ENCODE measurements around the gene C1orf159.

The C1orf159 gene

GRCh38 chr1:1044455-1045078, 71.3 kb downstream of the C1orf159 start:
- Histone ChIP-seq H3K4me3 (ENCODE audit: low read length) (no peak overlapping the region), H3K9me3 (replicated peaks; ENCODE audit: insufficient read depth, low read length) (no peaks in the 10 kb centered on the region), H3K9me2 (replicated peaks; ENCODE audit: insufficient read depth, low read length) (no peaks in the 10 kb centered on the region), H3K36me3 (replicated peaks; ENCODE audit: insufficient read depth, low read length) (no peaks in the 10 kb centered on the region), H3K27ac (ENCODE audit: low read length) (no peak overlapping the region), H3K27me3 (replicated peaks; ENCODE audit: insufficient read depth, low read length) (peaks cover 64% of the 10 kb centered on the region), H3F3A (ENCODE audit: insufficient read depth, low read length) (no peaks in the 10 kb centered on the region), H2AFZ (ENCODE audit: low read length) (no peak overlapping the region), H3K4me2 (ENCODE audit: low read depth, low read length) (no peak overlapping the region), H3K4me1 (ENCODE audit: low read length) (no peaks in the 10 kb centered on the region), H4K20me1 (ENCODE audit: insufficient read depth, low read length) (no peaks in the 10 kb centered on the region), H3K79me2 (ENCODE audit: low read length) (no peaks in the 10 kb centered on the region), H3K9ac (ENCODE audit: low read length) (no peak overlapping the region)
- no peak for TF ChIP-seq EZH2 (optimal IDR thresholded peaks at IDR 0.05; ENCODE audit: low read depth, low read length)
- no peak for TF ChIP-seq EZH2phosphoT487 (IDR thresholded peaks at IDR 0.05; ENCODE audit: low read length)
- TF ChIP-seq, protein P1, sequence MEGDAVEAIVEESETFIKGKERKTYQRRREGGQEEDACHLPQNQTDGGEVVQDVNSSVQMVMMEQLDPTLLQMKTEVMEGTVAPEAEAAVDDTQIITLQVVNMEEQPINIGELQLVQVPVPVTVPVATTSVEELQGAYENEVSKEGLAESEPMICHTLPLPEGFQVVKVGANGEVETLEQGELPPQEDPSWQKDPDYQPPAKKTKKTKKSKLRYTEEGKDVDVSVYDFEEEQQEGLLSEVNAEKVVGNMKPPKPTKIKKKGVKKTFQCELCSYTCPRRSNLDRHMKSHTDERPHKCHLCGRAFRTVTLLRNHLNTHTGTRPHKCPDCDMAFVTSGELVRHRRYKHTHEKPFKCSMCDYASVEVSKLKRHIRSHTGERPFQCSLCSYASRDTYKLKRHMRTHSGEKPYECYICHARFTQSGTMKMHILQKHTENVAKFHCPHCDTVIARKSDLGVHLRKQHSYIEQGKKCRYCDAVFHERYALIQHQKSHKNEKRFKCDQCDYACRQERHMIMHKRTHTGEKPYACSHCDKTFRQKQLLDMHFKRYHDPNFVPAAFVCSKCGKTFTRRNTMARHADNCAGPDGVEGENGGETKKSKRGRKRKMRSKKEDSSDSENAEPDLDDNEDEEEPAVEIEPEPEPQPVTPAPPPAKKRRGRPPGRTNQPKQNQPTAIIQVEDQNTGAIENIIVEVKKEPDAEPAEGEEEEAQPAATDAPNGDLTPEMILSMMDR (IDR thresholded peaks at IDR 0.05; ENCODE audit: low read length): no peak
- no peak for DNase-seq

DNA sequence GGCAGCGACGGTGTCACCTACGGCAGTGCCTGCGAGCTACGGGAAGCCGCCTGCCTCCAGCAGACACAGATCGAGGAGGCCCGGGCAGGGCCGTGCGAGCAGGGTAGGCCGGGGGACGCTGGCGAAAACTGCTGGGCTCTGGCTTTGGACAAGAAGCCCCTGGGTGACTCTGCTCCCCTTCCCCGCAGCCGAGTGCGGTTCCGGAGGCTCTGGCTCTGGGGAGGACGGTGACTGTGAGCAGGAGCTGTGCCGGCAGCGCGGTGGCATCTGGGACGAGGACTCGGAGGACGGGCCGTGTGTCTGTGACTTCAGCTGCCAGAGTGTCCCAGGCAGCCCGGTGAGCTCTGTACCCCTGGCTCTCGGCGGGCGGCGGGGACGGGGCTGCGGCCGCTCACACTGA, 72.0 kb downstream of the C1orf159 start:
- Histone ChIP-seq H3K27me3 (replicated peaks; ENCODE audit: insufficient read depth, low read length) (peaks cover 70% of the 10 kb centered on the region), H3K9me2 (replicated peaks; ENCODE audit: insufficient read depth, low read length) (no peaks in the 10 kb centered on the region), H3K36me3 (replicated peaks; ENCODE audit: insufficient read depth, low read length) (no peaks in the 10 kb centered on the region)

DNA sequence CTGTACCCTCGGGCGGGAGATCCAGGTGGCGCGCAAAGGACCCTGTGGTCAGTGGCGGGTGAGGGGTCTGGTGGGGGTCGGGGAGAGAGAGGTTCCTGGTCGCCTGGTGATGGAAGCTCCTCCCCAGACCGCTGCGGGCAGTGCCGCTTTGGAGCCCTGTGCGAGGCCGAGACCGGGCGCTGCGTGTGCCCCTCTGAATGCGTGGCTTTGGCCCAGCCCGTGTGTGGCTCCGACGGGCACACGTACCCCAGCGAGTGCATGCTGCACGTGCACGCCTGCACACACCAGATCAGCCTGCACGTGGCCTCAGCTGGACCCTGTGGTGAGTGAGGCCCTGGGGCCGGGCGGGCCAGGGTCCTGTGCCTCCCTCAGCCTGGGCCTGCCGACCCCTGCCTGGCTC, 72.5 kb downstream of the C1orf159 start:
- H3F3A ChIP-seq (ENCODE audit: insufficient read depth, low read length): no peaks in the 10 kb centered on the region
- peaks cover 75% of the 10 kb centered on the region for H3K27me3 ChIP-seq (replicated peaks; ENCODE audit: insufficient read depth, low read length)
- H3K9ac ChIP-seq (ENCODE audit: low read length): no peak overlapping the region
- no peaks in the 10 kb centered on the region for H3K9me2 ChIP-seq (replicated peaks; ENCODE audit: insufficient read depth, low read length)
- H3K27ac ChIP-seq (ENCODE audit: low read length): no peak overlapping the region
- TF ChIP-seq EZH2phosphoT487 (IDR thresholded peaks at IDR 0.05; ENCODE audit: low read length) (no peak), EZH2 (optimal IDR thresholded peaks at IDR 0.05; ENCODE audit: low read depth, low read length) (no peak)
- TF ChIP-seq, protein P1 (IDR thresholded peaks at IDR 0.05; ENCODE audit: low read length): no peak
- H3K4me1 ChIP-seq (ENCODE audit: low read length): no peaks in the 10 kb centered on the region
- no peaks in the 10 kb centered on the region for H3K36me3 ChIP-seq (replicated peaks; ENCODE audit: insufficient read depth, low read length)
- H2AFZ ChIP-seq (ENCODE audit: low read length): no peak overlapping the region
- no peaks in the 10 kb centered on the region for H3K9me3 ChIP-seq (replicated peaks; ENCODE audit: insufficient read depth, low read length)
- H3K4me2 ChIP-seq (ENCODE audit: low read depth, low read length): no peak overlapping the region
- H4K20me1 ChIP-seq (ENCODE audit: insufficient read depth, low read length): no peaks in the 10 kb centered on the region
- no peak overlapping the region for H3K4me3 ChIP-seq (ENCODE audit: low read length)
- H3K79me2 ChIP-seq (ENCODE audit: low read length): no peaks in the 10 kb centered on the region
- no peak for DNase-seq

More for the DNA sequence above, 72.0 kb downstream of the C1orf159 start:
- H3K9ac ChIP-seq (ENCODE audit: low read length): no peak overlapping the region
- no peaks in the 10 kb centered on the region for H3K79me2 ChIP-seq (ENCODE audit: low read length)
- H2AFZ ChIP-seq (ENCODE audit: low read length): no peak overlapping the region
- no peaks in the 10 kb centered on the region for H3F3A ChIP-seq (ENCODE audit: insufficient read depth, low read length)
- H3K27ac ChIP-seq (ENCODE audit: low read length): no peak overlapping the region
- DNase-seq: no peak
- H3K4me2 ChIP-seq (ENCODE audit: low read depth, low read length): no peak overlapping the region
- no peaks in the 10 kb centered on the region for H3K9me3 ChIP-seq (replicated peaks; ENCODE audit: insufficient read depth, low read length)
- H3K4me1 ChIP-seq (ENCODE audit: low read length): no peaks in the 10 kb centered on the region
- H4K20me1 ChIP-seq (ENCODE audit: insufficient read depth, low read length): no peaks in the 10 kb centered on the region
- H3K4me3 ChIP-seq (ENCODE audit: low read length): no peak overlapping the region
- TF ChIP-seq EZH2phosphoT487 (IDR thresholded peaks at IDR 0.05; ENCODE audit: low read length) (no peak), EZH2 (optimal IDR thresholded peaks at IDR 0.05; ENCODE audit: low read depth, low read length) (no peak)
- TF ChIP-seq, protein P1 (IDR thresholded peaks at IDR 0.05; ENCODE audit: low read length): no peak
